DND-41 (cell line): ENCODE results near the gene BICC1.

Experiments used
- ATAC-seq: fragments of 200-7000 bp; cut with Tn5 transposase; 3 replicates; pipeline ENCODE4 v1.9.1; 2021; ENCODE audit warnings: low read depth; ENCODE audit not compliant: insufficient read depth
- DNase-seq: peaks from one replicate; pipeline ENCODE4 v3.0.0-alpha.2; 2020
- H2AFZ ChIP-seq: 2 replicates; pipeline ENCODE4 v1.6.0; 2012; ENCODE audit warnings: low read depth, low read length
- H3K27ac ChIP-seq: 2 replicates; pipeline ENCODE4 v1.5.1; 2012; ENCODE audit warnings: low read length, inconsistent platforms
- H3K27me3 ChIP-seq: fragments of 200-600 bp; sonication (generic); 2 replicates; pipeline ENCODE4 v1.6.0; 2012; ENCODE audit warnings: low read length, mild to moderate bottlenecking, inconsistent platforms; ENCODE audit not compliant: insufficient read depth, poor library complexity
- H3K36me3 ChIP-seq: 2 replicates; pipeline ENCODE4 v1.5.1; 2012; ENCODE audit warnings: low read length, inconsistent platforms; ENCODE audit not compliant: insufficient read depth
- H3K4me1 ChIP-seq: 2 replicates; pipeline ENCODE4 v1.5.1; 2012; ENCODE audit warnings: mild to moderate bottlenecking, low read length; ENCODE audit not compliant: insufficient read depth
- H3K4me2 ChIP-seq: 2 replicates; pipeline ENCODE4 v1.6.0; 2012; ENCODE audit warnings: mild to moderate bottlenecking, moderate library complexity, low read length, inconsistent platforms; ENCODE audit not compliant: insufficient read depth
- H3K4me3 ChIP-seq, 2 experiments: fragments of 200-600 bp in 1 of 2; shearing (Covaris generic) in 1 of 2; 2 replicates each; pipeline ENCODE4 v1.5.1; 2012 to 2016; ENCODE audit warnings: inconsistent platforms in 2 of 2, low read length in 2 of 2, mild to moderate bottlenecking in 2 of 2, low read depth in 1 of 2, moderate library complexity in 1 of 2
- H3K79me2 ChIP-seq: 2 replicates; pipeline ENCODE4 v1.6.0; 2012; ENCODE audit warnings: low read length, inconsistent platforms; ENCODE audit not compliant: insufficient read depth
- H3K9ac ChIP-seq: 2 replicates; pipeline ENCODE4 v1.6.0; 2012; ENCODE audit warnings: low read depth, mild to moderate bottlenecking, inconsistent platforms, low read length, moderate library complexity
- H3K9me3 ChIP-seq: 2 replicates; pipeline ENCODE4 v1.5.1; 2012; ENCODE audit warnings: low read length, moderate library complexity, mild to moderate bottlenecking, inconsistent platforms; ENCODE audit not compliant: insufficient read depth, severe bottlenecking
- H4K20me1 ChIP-seq: 2 replicates; pipeline ENCODE4 v1.6.0; 2012; ENCODE audit warnings: low read length; ENCODE audit not compliant: insufficient read depth
- EZH2 ChIP-seq: IDR thresholded peaks from 3 replicates; pipeline ENCODE4 v1.6.1; 2012; ENCODE audit warnings: borderline replicate concordance, low read depth, mild to moderate bottlenecking, moderate library complexity, low read length, inconsistent platforms; ENCODE audit not compliant: severe bottlenecking
- TF ChIP-seq, protein P1 (sequence below): IDR thresholded peaks from 2 replicates; pipeline ENCODE4 v1.5.1; 2012; ENCODE audit warnings: borderline replicate concordance, low read length, moderate library complexity, mild to moderate bottlenecking; ENCODE audit not compliant: poor library complexity, severe bottlenecking; ENCODE audit errors: extremely low read depth

The BICC1 gene

DNA sequence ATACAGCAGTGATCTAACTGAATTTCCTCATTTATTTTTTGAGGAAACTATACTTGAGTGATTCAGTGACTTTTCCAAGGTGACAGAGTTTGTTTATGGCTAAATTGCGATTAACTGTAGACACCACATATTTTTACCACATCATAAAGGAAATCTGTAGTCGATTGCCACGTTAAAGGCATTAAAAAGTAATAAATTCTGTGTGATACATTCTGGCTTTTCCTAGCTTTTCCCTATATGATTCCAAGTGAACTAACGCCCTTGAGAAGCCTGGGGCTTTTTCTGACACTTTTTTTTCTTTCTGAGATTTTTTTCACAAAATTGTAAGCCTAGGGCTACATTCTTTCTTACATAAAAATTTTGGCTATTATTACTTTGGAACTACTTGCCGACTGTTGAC is 266.9 kb downstream of the BICC1 start:
- Histone ChIP-seq H3K4me1 (no peaks in the 10 kb centered on the region), H3K9me3 (no peaks in the 10 kb centered on the region), H3K27ac (no peak overlapping the region), H2AFZ (no peak overlapping the region), H3K27me3 (no peaks in the 10 kb centered on the region), H3K4me3 (no peak overlapping the region), H3K4me2 (no peak overlapping the region), H3K36me3 (no peaks in the 10 kb centered on the region), H3K79me2 (no peaks in the 10 kb centered on the region), H3K9ac (no peak overlapping the region), H4K20me1 (no peaks in the 10 kb centered on the region)
- DNase-seq (no peak), ATAC-seq (no peak)
- TF ChIP-seq EZH2 = no peak
- TF ChIP-seq, protein P1, sequence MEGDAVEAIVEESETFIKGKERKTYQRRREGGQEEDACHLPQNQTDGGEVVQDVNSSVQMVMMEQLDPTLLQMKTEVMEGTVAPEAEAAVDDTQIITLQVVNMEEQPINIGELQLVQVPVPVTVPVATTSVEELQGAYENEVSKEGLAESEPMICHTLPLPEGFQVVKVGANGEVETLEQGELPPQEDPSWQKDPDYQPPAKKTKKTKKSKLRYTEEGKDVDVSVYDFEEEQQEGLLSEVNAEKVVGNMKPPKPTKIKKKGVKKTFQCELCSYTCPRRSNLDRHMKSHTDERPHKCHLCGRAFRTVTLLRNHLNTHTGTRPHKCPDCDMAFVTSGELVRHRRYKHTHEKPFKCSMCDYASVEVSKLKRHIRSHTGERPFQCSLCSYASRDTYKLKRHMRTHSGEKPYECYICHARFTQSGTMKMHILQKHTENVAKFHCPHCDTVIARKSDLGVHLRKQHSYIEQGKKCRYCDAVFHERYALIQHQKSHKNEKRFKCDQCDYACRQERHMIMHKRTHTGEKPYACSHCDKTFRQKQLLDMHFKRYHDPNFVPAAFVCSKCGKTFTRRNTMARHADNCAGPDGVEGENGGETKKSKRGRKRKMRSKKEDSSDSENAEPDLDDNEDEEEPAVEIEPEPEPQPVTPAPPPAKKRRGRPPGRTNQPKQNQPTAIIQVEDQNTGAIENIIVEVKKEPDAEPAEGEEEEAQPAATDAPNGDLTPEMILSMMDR = no peak

DNA sequence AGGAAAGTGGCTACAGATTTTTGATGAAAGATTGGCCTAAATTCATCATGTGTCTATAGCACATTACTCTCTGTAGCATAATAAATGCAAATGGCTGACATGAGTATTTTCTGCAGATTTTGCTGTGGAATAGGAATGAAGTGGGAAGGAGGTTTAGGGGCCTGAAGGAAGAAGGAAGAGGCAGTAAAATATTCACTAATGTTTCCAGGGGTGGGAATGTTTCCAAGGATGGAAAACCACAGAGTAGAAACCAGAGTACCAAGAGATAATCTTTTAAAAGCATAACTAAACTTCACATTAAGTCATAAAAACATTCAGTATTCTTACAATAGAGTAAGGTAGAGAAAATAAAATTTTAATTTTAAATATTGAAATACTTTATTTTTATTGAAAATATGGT is 267.8 kb downstream of the BICC1 start:
- Histone ChIP-seq H4K20me1 (no peaks in the 10 kb centered on the region), H3K9ac (no peak overlapping the region), H3K36me3 (no peaks in the 10 kb centered on the region), H3K27ac (no peak overlapping the region), H3K79me2 (no peaks in the 10 kb centered on the region), H3K4me2 (no peak overlapping the region), H2AFZ (no peak overlapping the region), H3K27me3 (no peaks in the 10 kb centered on the region), H3K9me3 (no peaks in the 10 kb centered on the region), H3K4me1 (no peaks in the 10 kb centered on the region), H3K4me3 (no peak overlapping the region)
- no peak for DNase-seq
- ATAC-seq = no peak
- TF ChIP-seq, protein P1 = no peak

DNA sequence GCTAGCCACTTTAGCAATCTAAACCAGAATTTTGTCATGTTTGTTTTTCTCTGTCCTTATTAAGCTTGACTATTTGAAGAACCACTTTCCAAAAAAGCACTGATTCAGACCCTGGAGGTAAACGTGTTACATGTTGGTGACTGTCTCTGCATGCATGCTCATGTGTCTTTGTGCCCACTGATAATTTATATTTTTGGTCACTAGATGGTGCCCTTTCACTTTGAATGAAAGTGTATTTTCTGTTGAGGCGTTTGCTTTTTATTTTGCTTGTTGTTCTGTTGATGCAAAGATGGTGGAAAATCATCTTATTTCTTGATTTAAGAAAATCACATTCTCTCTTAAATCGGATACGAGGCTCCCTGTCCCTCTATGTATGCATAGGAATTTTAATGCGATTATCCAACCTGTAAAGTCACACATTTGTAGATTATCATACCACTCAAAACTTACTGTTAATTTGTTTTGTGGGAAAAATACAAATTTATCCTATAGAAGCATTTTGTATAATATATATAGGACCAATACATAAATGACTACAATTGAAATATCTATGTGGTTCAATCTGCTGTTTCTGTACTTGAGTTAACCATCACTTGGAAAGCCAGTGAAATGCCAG is 269.3 kb downstream of the BICC1 start:
- peak; percentile 59; the same call in 1 of the 3 replicates for ATAC-seq
- no peak overlapping the region for H3K9ac ChIP-seq
- DNase-seq = no peak

More for the DNA sequence above, 269.3 kb downstream of the BICC1 start:
- no peaks in the 10 kb centered on the region for H4K20me1 ChIP-seq
- H3K4me1 ChIP-seq = no peaks in the 10 kb centered on the region
- TF ChIP-seq, protein P1 = peak; percentile 74
- no peak for TF ChIP-seq EZH2
- no peaks in the 10 kb centered on the region for H3K36me3 ChIP-seq
- H3K79me2 ChIP-seq = no peaks in the 10 kb centered on the region
- no peak overlapping the region for H3K4me2 ChIP-seq
- H3K4me3 ChIP-seq = no peak overlapping the region
- H3K27me3 ChIP-seq = no peaks in the 10 kb centered on the region
- no peak overlapping the region for H3K27ac ChIP-seq
- no peak overlapping the region for H2AFZ ChIP-seq
- no peaks in the 10 kb centered on the region for H3K9me3 ChIP-seq
